IMR-90 (cell line): Measurements from ENCODE around the gene LRTM1. TPM values are rescaled to one million over a fixed set of nuclear protein-coding genes. Genes with fewer than 3 reads are reported as not detected.
A peak's percentile ranks its signal among the peaks of the same experiment; 100 is the strongest.

Experiments
- ATAC-seq: fragments of 200-7000 bp; cut with Tn5 transposase; 2 replicates; pipeline ENCODE4 v1.9.1; 2020; ENCODE audit warnings: low read depth, mild to moderate bottlenecking, moderate library complexity
- BruUV-seq: library from RNA; stranded (reverse); fragments of 400-500 nt; replicated peaks from 2 replicates; lab custom pipeline; 2021; lab: Mats Ljungman, UMichigan
- CTCF ChIA-PET: fragments of 300-600 bp; formaldehyde crosslinking; extraction: SDS; loops from one replicate; lab custom pipeline; 2021; ENCODE audit warnings: antibody characterized with exemption; lab: Yijun Ruan, JAX
- POLR2A ChIA-PET: fragments of 300-600 bp; sonication (Branson Sonifier 250); formaldehyde crosslinking; loops from one replicate; lab custom pipeline; 2022; ENCODE audit warnings: antibody characterized with exemption; ENCODE audit not compliant: unreplicated experiment; lab: Charles Lee
- DNase-seq: peaks from one replicate; pipeline ENCODE4 v3.0.0; 2013
- H2AFZ ChIP-seq: replicated peaks from 2 replicates; pipeline ENCODE3; 2013; ENCODE audit warnings: low read length, mild to moderate bottlenecking; ENCODE audit not compliant: poor library complexity
- H2AK5ac ChIP-seq: 2 replicates; pipeline ENCODE4 v1.6.1; 2013; ENCODE audit warnings: low read depth, low read length, inconsistent platforms
- H2AK9ac ChIP-seq: replicated peaks from 2 replicates; pipeline ENCODE3; 2013; ENCODE audit warnings: mild to moderate bottlenecking, low read depth, low read length, moderate library complexity; ENCODE audit not compliant: poor library complexity
- H2BK120ac ChIP-seq: 2 replicates; pipeline ENCODE4 v1.6.1; 2013; ENCODE audit warnings: low read depth, low read length, inconsistent platforms
- H2BK15ac ChIP-seq: 3 replicates; pipeline ENCODE4 v1.6.1; 2013; ENCODE audit warnings: low read depth, low read length, inconsistent platforms
- H2BK20ac ChIP-seq: 2 replicates; pipeline ENCODE4 v1.6.1; 2013; ENCODE audit warnings: low read depth, mild to moderate bottlenecking, inconsistent platforms, low read length, moderate library complexity
- H2BK5ac ChIP-seq: 2 replicates; pipeline ENCODE4 v1.6.1; 2013; ENCODE audit warnings: mild to moderate bottlenecking, low read depth, low read length, inconsistent platforms; ENCODE audit not compliant: poor library complexity, severe bottlenecking
- H3K14ac ChIP-seq: replicated peaks from 2 replicates; pipeline ENCODE4 v1.6.1; 2013; ENCODE audit warnings: low read depth, low read length, inconsistent platforms
- H3K18ac ChIP-seq: 2 replicates; pipeline ENCODE4 v1.6.1; 2013; ENCODE audit warnings: low read depth, low read length, control low read depth
- H3K23ac ChIP-seq: 2 replicates; pipeline ENCODE4 v1.6.1; 2013; ENCODE audit warnings: low read depth, low read length, inconsistent platforms
- H3K27ac ChIP-seq: 2 replicates; pipeline ENCODE4 v1.5.1; 2013; ENCODE audit warnings: mild to moderate bottlenecking, control low read depth, low read length; ENCODE audit not compliant: insufficient read depth
- H3K27me3 ChIP-seq: 2 replicates; pipeline ENCODE4 v1.6.1; 2013; ENCODE audit warnings: low read length; ENCODE audit not compliant: control insufficient read depth, insufficient read depth
- H3K36me3 ChIP-seq: 2 replicates; pipeline ENCODE4 v1.6.1; 2013; ENCODE audit warnings: low read length, mixed read lengths; ENCODE audit not compliant: control insufficient read depth, insufficient read depth
- H3K4ac ChIP-seq: 2 replicates; pipeline ENCODE4 v1.6.1; 2013; ENCODE audit warnings: low read depth, low read length, inconsistent platforms
- H3K4me1 ChIP-seq: 2 replicates; pipeline ENCODE4 v1.6.1; 2013; ENCODE audit warnings: low read length, mixed read lengths; ENCODE audit not compliant: control insufficient read depth, insufficient read depth
- H3K4me2 ChIP-seq: 2 replicates; pipeline ENCODE4 v1.6.1; 2013; ENCODE audit warnings: low read depth, mild to moderate bottlenecking, control low read depth, low read length, moderate library complexity
- H3K4me3 ChIP-seq: 2 replicates; pipeline ENCODE4 v1.5.1; 2013; ENCODE audit warnings: low read depth, mild to moderate bottlenecking, control low read depth, low read length, moderate library complexity; ENCODE audit not compliant: insufficient read depth
- H3K56ac ChIP-seq: 2 replicates; pipeline ENCODE4 v1.6.1; 2013; ENCODE audit warnings: low read length, inconsistent platforms; ENCODE audit not compliant: insufficient read depth; ENCODE audit errors: extremely low read depth
- H3K79me1 ChIP-seq, 2 experiments: 2 replicates each; pipeline ENCODE4 v1.6.1; 2013; ENCODE audit warnings: low read length in 2 of 2, inconsistent platforms in 1 of 2, low read depth in 1 of 2
- H3K9ac ChIP-seq: 2 replicates; pipeline ENCODE4 v1.6.1; 2013; ENCODE audit warnings: low read depth, low read length, control low read depth
- H3K9me1 ChIP-seq: 2 replicates; pipeline ENCODE4 v1.6.1; 2013; ENCODE audit warnings: low read length, inconsistent platforms; ENCODE audit not compliant: insufficient read depth
- H3K9me3 ChIP-seq: 2 replicates; pipeline ENCODE4 v1.6.1; 2013; ENCODE audit warnings: low read length; ENCODE audit not compliant: control insufficient read depth, insufficient read depth
- H4K20me1 ChIP-seq: 2 replicates; pipeline ENCODE4 v1.6.1; 2013; ENCODE audit warnings: low read length, inconsistent platforms; ENCODE audit not compliant: insufficient read depth
- H4K5ac ChIP-seq: 2 replicates; pipeline ENCODE4 v1.6.1; 2013; ENCODE audit warnings: mild to moderate bottlenecking, low read depth, low read length, control low read depth
- H4K8ac ChIP-seq, 2 experiments: 2 replicates each; pipeline ENCODE4 v1.6.1; 2013; ENCODE audit warnings: low read depth in 2 of 2, low read length in 2 of 2, control low read depth in 1 of 2, inconsistent platforms in 1 of 2
- H4K91ac ChIP-seq: 2 replicates; pipeline ENCODE4 v1.6.1; 2013; ENCODE audit warnings: low read depth, low read length, inconsistent platforms; ENCODE audit not compliant: insufficient read depth
- BHLHE40 ChIP-seq: fragments of 150-350 bp; IDR thresholded peaks from 2 replicates; pipeline ENCODE4 v1.6.1; 2016; ENCODE audit warnings: mild to moderate bottlenecking, low read depth, low read length
- CEBPB ChIP-seq: IDR thresholded peaks from 2 replicates; pipeline ENCODE4 v1.6.1; 2012; ENCODE audit warnings: low read depth, low read length, improper control_type of control experiment
- CHD1 ChIP-seq: IDR thresholded peaks from 2 replicates; pipeline ENCODE4 v1.6.1; 2012; ENCODE audit warnings: low read depth, low read length, improper control_type of control experiment
- ELK1 ChIP-seq: fragments of 150-350 bp; IDR thresholded peaks from 2 replicates; pipeline ENCODE4 v1.6.1; 2016; ENCODE audit warnings: low read depth, mild to moderate bottlenecking, low read length, moderate library complexity, borderline replicate concordance
- FOS ChIP-seq: fragments of 150-350 bp; IDR thresholded peaks from 2 replicates; pipeline ENCODE4 v1.6.1; 2016; ENCODE audit warnings: low read depth, low read length
- MAFK ChIP-seq: IDR thresholded peaks from 2 replicates; pipeline ENCODE4 v1.6.1; 2012; ENCODE audit warnings: low read depth, low read length, improper control_type of control experiment
- MAZ ChIP-seq: IDR thresholded peaks from 2 replicates; pipeline ENCODE4 v1.6.1; 2012; ENCODE audit warnings: low read depth, mild to moderate bottlenecking, low read length, improper control_type of control experiment, moderate library complexity, borderline replicate concordance
- MXI1 ChIP-seq: IDR thresholded peaks from 2 replicates; pipeline ENCODE4 v1.6.1; 2012; ENCODE audit warnings: low read depth, mild to moderate bottlenecking, low read length, moderate library complexity, borderline replicate concordance
- NFE2L2 ChIP-seq: fragments of 150-350 bp; IDR thresholded peaks from 2 replicates; pipeline ENCODE4 v1.6.1; 2016; ENCODE audit warnings: low read depth, mild to moderate bottlenecking, low read length
- POLR2A ChIP-seq: IDR thresholded peaks from 2 replicates; pipeline ENCODE4 v1.6.1; 2012; ENCODE audit warnings: mild to moderate bottlenecking, low read depth, low read length
- RAD21 ChIP-seq: IDR thresholded peaks from 2 replicates; pipeline ENCODE4 v1.6.1; 2012; ENCODE audit warnings: low read length, improper control_type of control experiment
- RCOR1 ChIP-seq: IDR thresholded peaks from 2 replicates; pipeline ENCODE4 v1.6.1; 2012; ENCODE audit warnings: mild to moderate bottlenecking, low read length, improper control_type of control experiment; ENCODE audit not compliant: insufficient replicate concordance
- RFX5 ChIP-seq: IDR thresholded peaks from 2 replicates; pipeline ENCODE4 v1.8.0; 2012; ENCODE audit warnings: low read depth, mild to moderate bottlenecking, low read length, moderate library complexity
- SMC3 ChIP-seq: fragments of 150-350 bp; IDR thresholded peaks from 2 replicates; pipeline ENCODE4 v1.6.1; 2016; ENCODE audit warnings: low read depth, mild to moderate bottlenecking, antibody characterized with exemption, low read length, moderate library complexity
- USF2 ChIP-seq: fragments of 150-350 bp; IDR thresholded peaks from 2 replicates; pipeline ENCODE4 v1.6.1; 2017; ENCODE audit warnings: mild to moderate bottlenecking, antibody characterized with exemption, low read length, low read depth
- WGBS, 2 experiments: methylation state at CpG; one replicate each; pipeline versions ENCODE4 v1.1.5 to v1.1.7; 2013; ENCODE audit warnings: missing lambda C conversion rate in 2 of 2; ENCODE audit not compliant: insufficient read length in 1 of 2; ENCODE audit errors: extremely low coverage in 2 of 2; 5-methylcytosine and 5-hydroxymethylcytosine counted together
- dilution Hi-C: fragments of 300-500 bp; cut with HindIII; formaldehyde crosslinking; loops from one replicate; pipeline ENCODE4 v1.14.3; 2018; ENCODE audit warnings: low sequenced_read_pairs; ENCODE audit not compliant: unreplicated experiment
- in situ Hi-C: fragments of 300-500 bp; cut with MboI; formaldehyde crosslinking; loops from 3 replicates; pipeline ENCODE4 v1.14.3; 2019; ENCODE audit warnings: low sequenced_read_pairs, inconsistent platforms, mixed read lengths
- intact Hi-C: fragments of 100-400 bp; cut with micrococcal nuclease; formaldehyde crosslinking; loops from 2 replicates; pipeline ENCODE4 v1.10.0; 2022
- polyA plus RNA-seq, 3 experiments: library from polyadenylated mRNA; depleted of rRNA; stranded (reverse); fragments of >200 nt; gene quantifications; 2 replicates each; pipeline ENCODE4 v1.2.3, GENCODE V29; 2012; ENCODE audit warnings: low replicate concordance in 1 of 3
- total RNA-seq: library from RNA; depleted of rRNA; stranded (reverse); fragments of >200 nt; gene quantifications from 2 replicates; pipeline ENCODE4 v1.2.3, GENCODE V29; 2012

LRTM1 gene
- total and polyA plus RNA-seq, 2 of the 4 experiments (the other 2 are of a cell fraction): not detected

GRCh38 chr3:54878145-54878544 lies 49.7 kb downstream of the LRTM1 start (continued):
- TF ChIP-seq FOS: no peak
- no peak for TF ChIP-seq CEBPB
- no peak for TF ChIP-seq CHD1
- no peak for TF ChIP-seq SMC3
- no peak for TF ChIP-seq BHLHE40

GRCh38 chr3:54877730-54878129 lies 50.1 kb downstream of the LRTM1 start:
- Histone ChIP-seq H4K5ac (peak overlapping the region; percentile 27; the same call in 1 of the 2 replicates), H2BK5ac (no peak overlapping the region), H4K20me1 (no peaks in the 10 kb centered on the region), H3K27me3 (no peaks in the 10 kb centered on the region), H2AFZ (no peak overlapping the region), H3K18ac (peak overlapping the region; percentile 12; the same call in 1 of the 2 replicates), H3K79me1 (no peaks in the 10 kb centered on the region), H3K56ac (no peak overlapping the region), H3K9ac (no peak overlapping the region), H3K4me1 (peaks cover 13% of the 10 kb centered on the region), H3K9me1 (peaks cover 8% of the 10 kb centered on the region), H4K8ac (no peak overlapping the region), H3K4ac (peak overlapping the region; percentile 52; the same call in 1 of the 2 replicates), H3K23ac (0 out of 2 replicates have a peak overlapping the region, but pooled peaks have one; percentile 12), H3K27ac (no peak overlapping the region), H3K9me3 (no peaks in the 10 kb centered on the region), H3K4me3 (no peak overlapping the region), H4K91ac (peak overlapping the region; percentile 40; the same call in 1 of the 2 replicates), H2AK5ac (0 out of 2 replicates have a peak overlapping the region, but pooled peaks have one; percentile 60), H2AK9ac (no peak overlapping the region), H2BK120ac (peak overlapping the region; percentile 54; the same call in 1 of the 2 replicates), H2BK15ac (no peak overlapping the region), H3K14ac (no peak overlapping the region; the same call in 1 of the 2 replicates), H3K36me3 (no peaks in the 10 kb centered on the region), H3K4me2 (no peak overlapping the region), H2BK20ac (peak overlapping the region; percentile 22; the same call in 1 of the 2 replicates)
- ChIA-PET POLR2A (no interaction called here), CTCF (no interaction called here)
- dilution Hi-C loops: no loop called here
- BruUV-seq: no TSS peak
- in situ Hi-C loops: no loop called here
- intact Hi-C loops: loop anchor here (10.0 kb wide), 2 partner anchors 167 to 427 kb away; no protein-coding TSS in a partner anchor
- WGBS, 2 experiments: no CpG with 5 or more reads among the region's 4 CpGs
- DNase-seq (no peak), ATAC-seq (no peak)
- no peak for TF ChIP-seq RCOR1
- no peak for TF ChIP-seq MAZ
- TF ChIP-seq BHLHE40: no peak
- TF ChIP-seq SMC3: no peak
- TF ChIP-seq NFE2L2: no peak
- TF ChIP-seq FOS: no peak
- TF ChIP-seq CEBPB: no peak
- no peak for TF ChIP-seq POLR2A
- no peak for TF ChIP-seq MXI1
- no peak for TF ChIP-seq CHD1
- TF ChIP-seq RFX5: no peak
- TF ChIP-seq USF2: no peak
- TF ChIP-seq ELK1: no peak
- TF ChIP-seq RAD21: no peak
- TF ChIP-seq MAFK: no peak
